Measurements from ENCODE around the gene CES4A.

Gene CES4A

GRCh38 chr16:67025210-67025550, 36.8 kb downstream of the CES4A start:
- no peak for TF ChIP-seq CTCF (IDR thresholded peaks at IDR 0.05)
- H3K27ac ChIP-seq = no peak overlapping the region
- H3K27me3 ChIP-seq (ENCODE audit: control insufficient read depth, insufficient read depth, low read length) = no peaks in the 10 kb centered on the region

GRCh38 chr16:67026570-67026969, 38.2 kb downstream of the CES4A start:
- Histone ChIP-seq H2AFZ (no peak overlapping the region), H3K36me3 (ENCODE audit: control insufficient read depth, insufficient read depth, low read length) (no peaks in the 10 kb centered on the region), H3K4me2 (ENCODE audit: low read length) (no peak overlapping the region), H3K79me2 (peaks cover 5% of the 10 kb centered on the region), H3K27me3 (ENCODE audit: control insufficient read depth, insufficient read depth, low read length) (no peaks in the 10 kb centered on the region), H3K4me3 (ENCODE audit: low read depth, low read length) (no peak overlapping the region), H3K9me3 (ENCODE audit: control insufficient read depth, low read length) (no peaks in the 10 kb centered on the region), H3K27ac (no peak overlapping the region), H3K9ac (no peak overlapping the region), H3K4me1 (peaks cover 4% of the 10 kb centered on the region)
- TF ChIP-seq CTCF (IDR thresholded peaks at IDR 0.05) = no peak

More at GRCh38 chr16:67025210-67025550, 36.8 kb downstream of the CES4A start:
- Histone ChIP-seq H3K36me3 (ENCODE audit: control insufficient read depth, insufficient read depth, low read length) (no peaks in the 10 kb centered on the region), H3K9me3 (ENCODE audit: control insufficient read depth, low read length) (no peaks in the 10 kb centered on the region), H3K79me2 (peaks cover under 1% of the 10 kb centered on the region), H3K4me1 (peaks cover 4% of the 10 kb centered on the region), H3K4me2 (ENCODE audit: low read length) (no peak overlapping the region), H3K4me3 (ENCODE audit: low read depth, low read length) (no peak overlapping the region), H2AFZ (no peak overlapping the region), H3K9ac (no peak overlapping the region)

- no peak overlapping the region for H3K4me2 ChIP-seq (ENCODE audit: low read length)
- no peak for TF ChIP-seq CTCF (IDR thresholded peaks at IDR 0.05)
Measured at GRCh38 chr16:67027046-67027445, 38.7 kb downstream of the CES4A start.

GRCh38 chr16:67028167-67028695, 39.8 kb downstream of the CES4A start:
- Histone ChIP-seq H3K4me3 (ENCODE audit: low read depth, low read length) (peak overlapping the region; percentile 73), H3K4me1 (no peaks in the 10 kb centered on the region), H2AFZ (peak overlapping the region; percentile 100), H3K9ac (peak overlapping the region; percentile 22), H3K36me3 (ENCODE audit: control insufficient read depth, insufficient read depth, low read length) (no peaks in the 10 kb centered on the region), H3K9me3 (ENCODE audit: control insufficient read depth, low read length) (no peaks in the 10 kb centered on the region), H3K4me2 (ENCODE audit: low read length) (peak overlapping the region; percentile 79), H3K27me3 (ENCODE audit: control insufficient read depth, insufficient read depth, low read length) (no peaks in the 10 kb centered on the region), H3K27ac (peak overlapping the region; percentile 97), H3K79me2 (peaks cover 10% of the 10 kb centered on the region)
- no peak for TF ChIP-seq CTCF (IDR thresholded peaks at IDR 0.05)

More at GRCh38 chr16:67027046-67027445, 38.7 kb downstream of the CES4A start:
- no peak overlapping the region for H3K9ac ChIP-seq
- no peaks in the 10 kb centered on the region for H3K9me3 ChIP-seq (ENCODE audit: control insufficient read depth, low read length)
- no peak overlapping the region for H3K4me3 ChIP-seq (ENCODE audit: low read depth, low read length)
- H3K27me3 ChIP-seq (ENCODE audit: control insufficient read depth, insufficient read depth, low read length) = no peaks in the 10 kb centered on the region
- H3K4me1 ChIP-seq = peaks cover 4% of the 10 kb centered on the region
- H2AFZ ChIP-seq = no peak overlapping the region
- H3K27ac ChIP-seq = no peak overlapping the region
- H3K36me3 ChIP-seq (ENCODE audit: control insufficient read depth, insufficient read depth, low read length) = no peaks in the 10 kb centered on the region
- peaks cover 5% of the 10 kb centered on the region for H3K79me2 ChIP-seq

GRCh38 chr16:67028696-67029253, 40.4 kb downstream of the CES4A start, which contains the start of gene CBFB:
Gene CBFB (plus strand): TSS chr16:67029149. CDS start chr16:67029408, 259 bp downstream.
- Histone ChIP-seq H3K27ac (peak within 1 kb of the TSS; percentile 97), H2AFZ (peak within 1 kb of the TSS; percentile 100), H3K9ac (peak within 1 kb of the TSS; percentile 22), H3K27me3 (ENCODE audit: control insufficient read depth, insufficient read depth, low read length) (no peaks in the 10 kb centered on the region), H3K4me1 (no peaks in the 10 kb centered on the region), H3K36me3 (ENCODE audit: control insufficient read depth, insufficient read depth, low read length) (no peaks in the 10 kb centered on the region), H3K4me3 (ENCODE audit: low read depth, low read length) (peak within 1 kb of the TSS; percentile 83), H3K4me2 (ENCODE audit: low read length) (peak within 1 kb of the TSS; percentile 92), H3K9me3 (ENCODE audit: control insufficient read depth, low read length) (no peaks in the 10 kb centered on the region), H3K79me2 (peaks cover 12% of the 10 kb centered on the region)
- TF ChIP-seq CTCF (IDR thresholded peaks at IDR 0.05) = no peak

Measured in parathyroid adenoma (tissue), 2 donors.